HepG2 (cell line): ENCODE results near the gene TEDC2. TPM values are rescaled to one million over a fixed set of nuclear protein-coding genes. Genes with fewer than 3 reads are reported as not detected.

Source experiments
- EHMT2 ChIP-seq: fragments of 200-600 bp; sonication (generic); IDR thresholded peaks from 2 replicates; pipeline ENCODE4 v1.7.0; 2017; ENCODE audit warnings: antibody characterized with exemption, low read depth, low read length, borderline replicate concordance
- ELF3 ChIP-seq: IDR thresholded peaks from 2 replicates; pipeline ENCODE4 v1.6.1; 2016; ENCODE audit warnings: missing genetic modification reagents, missing compliant biosample characterization
- EZH2 ChIP-seq: conservative IDR thresholded peaks from 2 replicates; pipeline ENCODE4 v1.6.1; 2012; ENCODE audit warnings: mild to moderate bottlenecking, low read depth, low read length, moderate library complexity
- HNF4G ChIP-seq, 2 experiments: sonication (generic) in 1 of 2; formaldehyde crosslinking in 1 of 2; IDR thresholded peaks; 2 replicates each; pipeline versions ENCODE4 v1.4.0 to v1.6.1; 2011 to 2020; ENCODE audit warnings: borderline replicate concordance in 2 of 2, low read depth in 2 of 2, mild to moderate bottlenecking in 2 of 2, low read length in 1 of 2, missing genetic modification reagents in 1 of 2, moderate library complexity in 1 of 2
- HOXA3 ChIP-seq: sonication (generic); formaldehyde crosslinking; IDR thresholded peaks from 2 replicates; pipeline ENCODE4 v1.5.0; 2020; ENCODE audit warnings: missing genetic modification reagents
- MED1 ChIP-seq: sonication (generic); formaldehyde crosslinking; IDR thresholded peaks from 2 replicates; pipeline ENCODE4 v1.4.0; 2020; ENCODE audit warnings: missing genetic modification reagents
- MIXL1 ChIP-seq: IDR thresholded peaks from 2 replicates; pipeline ENCODE4 v1.6.1; 2016
- SMAD3 ChIP-seq: sonication (generic); formaldehyde crosslinking; IDR thresholded peaks from 2 replicates; pipeline ENCODE4 v1.4.0; 2020; ENCODE audit warnings: missing genetic modification reagents
- SNAPC5 ChIP-seq: sonication (generic); formaldehyde crosslinking; IDR thresholded peaks from 2 replicates; pipeline ENCODE4 v1.8.1; 2023; ENCODE audit warnings: mild to moderate bottlenecking, missing genetic modification reagents, borderline replicate concordance
- SOX6 ChIP-seq, 2 experiments: fragments of 450-650 bp in 1 of 2; sonication (generic) in 1 of 2; formaldehyde crosslinking in 1 of 2; IDR thresholded peaks; 2 replicates each; pipeline versions ENCODE4 v1.4.0 to v1.6.1; 2017 to 2020; ENCODE audit warnings: antibody characterized with exemption in 1 of 2, mild to moderate bottlenecking in 1 of 2, missing genetic modification reagents in 1 of 2
- TARDBP ChIP-seq: sonication (generic); formaldehyde crosslinking; IDR thresholded peaks from 2 replicates; pipeline ENCODE4 v1.8.0; 2022; ENCODE audit warnings: mild to moderate bottlenecking, missing genetic modification reagents
- ZBTB21 ChIP-seq: sonication (generic); formaldehyde crosslinking; IDR thresholded peaks from 2 replicates; pipeline ENCODE4 v1.4.0; 2020; ENCODE audit warnings: missing genetic modification reagents
- ZBTB7B ChIP-seq: sonication (generic); formaldehyde crosslinking; IDR thresholded peaks from 2 replicates; pipeline ENCODE4 v1.4.0; 2020; ENCODE audit warnings: missing genetic modification reagents
- ZEB1 ChIP-seq: IDR thresholded peaks from 2 replicates; pipeline ENCODE4 v1.6.1; 2012; ENCODE audit warnings: mild to moderate bottlenecking, low read depth, inconsistent platforms; ENCODE audit not compliant: insufficient replicate concordance
- ZNF180 ChIP-seq: sonication (generic); formaldehyde crosslinking; IDR thresholded peaks from 2 replicates; pipeline ENCODE4 v1.4.0; 2020; ENCODE audit warnings: low read depth, missing genetic modification reagents, borderline replicate concordance
- ZNF234 ChIP-seq: sonication (generic); formaldehyde crosslinking; conservative IDR thresholded peaks from 2 replicates; pipeline ENCODE4 v1.5.1; 2020; ENCODE audit warnings: mild to moderate bottlenecking, missing genetic modification reagents
- ZNF547 ChIP-seq: sonication (generic); formaldehyde crosslinking; IDR thresholded peaks from 2 replicates; pipeline ENCODE4 v1.5.1; 2020; ENCODE audit warnings: mild to moderate bottlenecking, missing genetic modification reagents
- ZSCAN29 ChIP-seq: sonication (generic); formaldehyde crosslinking; conservative IDR thresholded peaks from 2 replicates; pipeline ENCODE4 v1.4.0; 2020; ENCODE audit warnings: mild to moderate bottlenecking, missing genetic modification reagents
- polyA plus RNA-seq, 8 experiments: library from polyadenylated mRNA; depleted of rRNA in 3 of 8; stranded (reverse) in 7 of 8; unstranded in 1 of 8; fragments of >200 nt; fragmentation: Illumina TruSeq in 4 of 8; extraction: Trizol in 4 of 8; gene quantifications; 2 replicates each; pipeline versions ENCODE4 v1.2.1 to v1.2.3, GENCODE V29; 2011 to 2016; ENCODE audit warnings: low read depth in 4 of 8, missing spikeins in 1 of 8, mixed read lengths in 1 of 8; ENCODE audit not compliant: insufficient read depth in 1 of 8
- total RNA-seq, 5 experiments: library from RNA; depleted of rRNA; stranded (reverse); fragments of >200 nt; fragmentation: Illumina TruSeq; extraction: Trizol; gene quantifications; 2 replicates each; pipeline ENCODE4 v1.2.3, GENCODE V29; 2016; ENCODE audit warnings: low read depth in 1 of 5
- TF ChIP-seq, protein P1 (sequence below): sonication (generic); formaldehyde crosslinking; IDR thresholded peaks from 2 replicates; pipeline ENCODE4 v1.5.1; 2020; ENCODE audit warnings: mild to moderate bottlenecking, missing genetic modification reagents, moderate library complexity
- TF ChIP-seq, protein P2 (sequence below): sonication (generic); formaldehyde crosslinking; IDR thresholded peaks from 2 replicates; pipeline ENCODE4 v1.9.0; 2021; ENCODE audit warnings: mild to moderate bottlenecking, missing genetic modification reagents

TEDC2 gene
- total and polyA plus RNA-seq, 2 of the 13 experiments (the other 11 are each of a cell fraction or from before 2014, with no cell fraction given): 6.2 to 24.4 TPM

DNA sequence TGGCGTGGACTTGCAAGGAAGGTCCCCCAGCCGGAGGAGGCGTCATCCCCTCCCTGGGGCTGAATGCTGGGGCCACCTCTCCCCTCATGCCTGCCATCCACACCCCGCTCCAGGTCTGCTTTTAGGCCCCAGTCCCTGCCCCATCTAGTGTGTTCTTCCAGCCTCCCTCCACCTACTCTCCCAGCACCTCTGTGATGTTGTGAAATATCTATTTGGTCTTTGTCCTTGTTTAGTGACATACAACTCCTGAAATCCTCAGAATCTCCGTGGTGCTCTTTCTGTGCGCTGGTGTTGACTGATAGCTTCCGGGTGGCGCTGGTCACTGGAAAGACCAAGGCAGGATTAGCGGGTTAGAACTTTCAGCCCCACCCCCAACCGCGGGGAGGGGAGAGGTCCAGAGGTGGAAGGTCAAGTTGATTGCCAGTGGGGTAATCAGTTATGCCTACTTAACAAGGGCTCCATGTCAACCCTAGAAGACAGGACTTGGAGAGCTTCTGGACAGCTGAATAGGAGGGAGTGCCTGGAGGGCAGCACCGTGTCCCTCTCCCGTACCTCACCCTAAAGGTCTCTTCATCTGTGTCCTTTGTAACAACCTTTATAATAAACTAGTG lies 25.1 kb downstream of the TEDC2 start (continued):
- TF ChIP-seq, protein P1, sequence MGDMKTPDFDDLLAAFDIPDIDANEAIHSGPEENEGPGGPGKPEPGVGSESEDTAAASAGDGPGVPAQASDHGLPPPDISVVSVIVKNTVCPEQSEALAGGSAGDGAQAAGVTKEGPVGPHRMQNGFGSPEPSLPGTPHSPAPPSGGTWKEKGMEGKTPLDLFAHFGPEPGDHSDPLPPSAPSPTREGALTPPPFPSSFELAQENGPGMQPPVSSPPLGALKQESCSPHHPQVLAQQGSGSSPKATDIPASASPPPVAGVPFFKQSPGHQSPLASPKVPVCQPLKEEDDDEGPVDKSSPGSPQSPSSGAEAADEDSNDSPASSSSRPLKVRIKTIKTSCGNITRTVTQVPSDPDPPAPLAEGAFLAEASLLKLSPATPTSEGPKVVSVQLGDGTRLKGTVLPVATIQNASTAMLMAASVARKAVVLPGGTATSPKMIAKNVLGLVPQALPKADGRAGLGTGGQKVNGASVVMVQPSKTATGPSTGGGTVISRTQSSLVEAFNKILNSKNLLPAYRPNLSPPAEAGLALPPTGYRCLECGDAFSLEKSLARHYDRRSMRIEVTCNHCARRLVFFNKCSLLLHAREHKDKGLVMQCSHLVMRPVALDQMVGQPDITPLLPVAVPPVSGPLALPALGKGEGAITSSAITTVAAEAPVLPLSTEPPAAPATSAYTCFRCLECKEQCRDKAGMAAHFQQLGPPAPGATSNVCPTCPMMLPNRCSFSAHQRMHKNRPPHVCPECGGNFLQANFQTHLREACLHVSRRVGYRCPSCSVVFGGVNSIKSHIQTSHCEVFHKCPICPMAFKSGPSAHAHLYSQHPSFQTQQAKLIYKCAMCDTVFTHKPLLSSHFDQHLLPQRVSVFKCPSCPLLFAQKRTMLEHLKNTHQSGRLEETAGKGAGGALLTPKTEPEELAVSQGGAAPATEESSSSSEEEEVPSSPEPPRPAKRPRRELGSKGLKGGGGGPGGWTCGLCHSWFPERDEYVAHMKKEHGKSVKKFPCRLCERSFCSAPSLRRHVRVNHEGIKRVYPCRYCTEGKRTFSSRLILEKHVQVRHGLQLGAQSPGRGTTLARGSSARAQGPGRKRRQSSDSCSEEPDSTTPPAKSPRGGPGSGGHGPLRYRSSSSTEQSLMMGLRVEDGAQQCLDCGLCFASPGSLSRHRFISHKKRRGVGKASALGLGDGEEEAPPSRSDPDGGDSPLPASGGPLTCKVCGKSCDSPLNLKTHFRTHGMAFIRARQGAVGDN (CRISPR knock-in tag): peak; percentile 89
- no peak for TF ChIP-seq ZNF234 (CRISPR knock-in tag)
- TF ChIP-seq ZBTB21 (CRISPR knock-in tag): no peak
- peak; percentile 56; the same call in 1 of the 2 replicates for TF ChIP-seq SMAD3
- peak; percentile 95 for TF ChIP-seq TARDBP (CRISPR knock-in tag)
- no peak; the same call in 1 of the 2 replicates for TF ChIP-seq ZBTB7B (CRISPR knock-in tag)
- peak; percentile 78 for TF ChIP-seq MED1 (CRISPR knock-in tag)
- TF ChIP-seq MIXL1: peak; percentile 38; the same call in 1 of the 2 replicates
- TF ChIP-seq ZNF547 (CRISPR knock-in tag): no peak
- TF ChIP-seq ZNF180 (CRISPR knock-in tag): no peak
- peak; percentile 66 for TF ChIP-seq HNF4G (IDR thresholded peaks at IDR 0.05; ENCODE audit: borderline replicate concordance, low read depth, low read length)
- TF ChIP-seq HNF4G (CRISPR knock-in tag; IDR thresholded peaks at IDR 0.05; ENCODE audit: borderline replicate concordance, low read depth): peak; percentile 64; the same call in 1 of the 2 replicates
- peak; percentile 98 for TF ChIP-seq ELF3 (CRISPR knock-in tag)
- TF ChIP-seq EHMT2: no peak
- no peak for TF ChIP-seq ZSCAN29 (CRISPR knock-in tag)
- no peak for TF ChIP-seq ZEB1
- TF ChIP-seq EZH2: no peak
- TF ChIP-seq HOXA3: peak; percentile 82
- TF ChIP-seq SNAPC5 (CRISPR knock-in tag): no peak
- TF ChIP-seq SOX6 (IDR thresholded peaks at IDR 0.05): no peak
- TF ChIP-seq SOX6 (CRISPR knock-in tag; IDR thresholded peaks at IDR 0.05): peak; percentile 87
- TF ChIP-seq, protein P2, sequence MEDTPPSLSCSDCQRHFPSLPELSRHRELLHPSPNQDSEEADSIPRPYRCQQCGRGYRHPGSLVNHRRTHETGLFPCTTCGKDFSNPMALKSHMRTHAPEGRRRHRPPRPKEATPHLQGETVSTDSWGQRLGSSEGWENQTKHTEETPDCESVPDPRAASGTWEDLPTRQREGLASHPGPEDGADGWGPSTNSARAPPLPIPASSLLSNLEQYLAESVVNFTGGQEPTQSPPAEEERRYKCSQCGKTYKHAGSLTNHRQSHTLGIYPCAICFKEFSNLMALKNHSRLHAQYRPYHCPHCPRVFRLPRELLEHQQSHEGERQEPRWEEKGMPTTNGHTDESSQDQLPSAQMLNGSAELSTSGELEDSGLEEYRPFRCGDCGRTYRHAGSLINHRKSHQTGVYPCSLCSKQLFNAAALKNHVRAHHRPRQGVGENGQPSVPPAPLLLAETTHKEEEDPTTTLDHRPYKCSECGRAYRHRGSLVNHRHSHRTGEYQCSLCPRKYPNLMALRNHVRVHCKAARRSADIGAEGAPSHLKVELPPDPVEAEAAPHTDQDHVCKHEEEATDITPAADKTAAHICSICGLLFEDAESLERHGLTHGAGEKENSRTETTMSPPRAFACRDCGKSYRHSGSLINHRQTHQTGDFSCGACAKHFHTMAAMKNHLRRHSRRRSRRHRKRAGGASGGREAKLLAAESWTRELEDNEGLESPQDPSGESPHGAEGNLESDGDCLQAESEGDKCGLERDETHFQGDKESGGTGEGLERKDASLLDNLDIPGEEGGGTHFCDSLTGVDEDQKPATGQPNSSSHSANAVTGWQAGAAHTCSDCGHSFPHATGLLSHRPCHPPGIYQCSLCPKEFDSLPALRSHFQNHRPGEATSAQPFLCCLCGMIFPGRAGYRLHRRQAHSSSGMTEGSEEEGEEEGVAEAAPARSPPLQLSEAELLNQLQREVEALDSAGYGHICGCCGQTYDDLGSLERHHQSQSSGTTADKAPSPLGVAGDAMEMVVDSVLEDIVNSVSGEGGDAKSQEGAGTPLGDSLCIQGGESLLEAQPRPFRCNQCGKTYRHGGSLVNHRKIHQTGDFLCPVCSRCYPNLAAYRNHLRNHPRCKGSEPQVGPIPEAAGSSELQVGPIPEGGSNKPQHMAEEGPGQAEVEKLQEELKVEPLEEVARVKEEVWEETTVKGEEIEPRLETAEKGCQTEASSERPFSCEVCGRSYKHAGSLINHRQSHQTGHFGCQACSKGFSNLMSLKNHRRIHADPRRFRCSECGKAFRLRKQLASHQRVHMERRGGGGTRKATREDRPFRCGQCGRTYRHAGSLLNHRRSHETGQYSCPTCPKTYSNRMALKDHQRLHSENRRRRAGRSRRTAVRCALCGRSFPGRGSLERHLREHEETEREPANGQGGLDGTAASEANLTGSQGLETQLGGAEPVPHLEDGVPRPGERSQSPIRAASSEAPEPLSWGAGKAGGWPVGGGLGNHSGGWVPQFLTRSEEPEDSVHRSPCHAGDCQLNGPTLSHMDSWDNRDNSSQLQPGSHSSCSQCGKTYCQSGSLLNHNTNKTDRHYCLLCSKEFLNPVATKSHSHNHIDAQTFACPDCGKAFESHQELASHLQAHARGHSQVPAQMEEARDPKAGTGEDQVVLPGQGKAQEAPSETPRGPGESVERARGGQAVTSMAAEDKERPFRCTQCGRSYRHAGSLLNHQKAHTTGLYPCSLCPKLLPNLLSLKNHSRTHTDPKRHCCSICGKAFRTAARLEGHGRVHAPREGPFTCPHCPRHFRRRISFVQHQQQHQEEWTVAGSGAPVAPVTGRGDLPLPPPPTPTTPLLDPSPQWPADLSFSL (CRISPR knock-in tag): no peak
